ENCODE measurements around the gene HECW1. TPM values are rescaled to one million over a fixed set of nuclear protein-coding genes. Genes with fewer than 3 reads are reported as not detected.
A peak's percentile ranks its signal among the peaks of the same experiment; 100 is the strongest.

HECW1 gene
- total and polyA plus RNA-seq, 2 of the 13 experiments (the other 11 are each of a cell fraction or from before 2014, with no cell fraction given), result not detected

DNA sequence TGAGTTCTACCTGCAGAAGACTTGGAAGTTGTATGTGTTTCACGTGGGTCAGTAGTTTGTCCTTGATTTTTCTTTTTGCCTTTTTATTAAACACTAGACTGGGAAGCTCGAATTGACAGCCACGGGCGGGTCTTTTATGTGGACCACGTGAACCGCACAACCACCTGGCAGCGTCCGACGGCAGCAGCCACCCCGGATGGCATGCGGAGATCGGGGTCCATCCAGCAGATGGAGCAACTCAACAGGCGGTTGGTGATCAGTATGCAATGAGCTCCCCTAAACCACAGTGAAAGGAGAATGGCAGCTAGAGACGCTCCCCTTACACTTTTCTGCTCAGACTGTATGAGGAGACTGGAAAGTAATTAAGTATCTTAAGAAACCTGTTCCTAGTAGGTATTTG lies 343.8 kb downstream of the HECW1 start (continued):
- peak; percentile 57; the same call in 1 of the 2 replicates for TF ChIP-seq ZBTB10 (CRISPR knock-in tag; IDR thresholded peaks at IDR 0.05; ENCODE audit: borderline replicate concordance)
- TF ChIP-seq PLSCR1 (CRISPR knock-in tag; IDR thresholded peaks at IDR 0.05; ENCODE audit: borderline replicate concordance), result no peak
- TF ChIP-seq CHD4 (IDR thresholded peaks at IDR 0.05; ENCODE audit: borderline replicate concordance, low read length), result no peak
- TF ChIP-seq ZNF12 (CRISPR knock-in tag; IDR thresholded peaks at IDR 0.05), result no peak
- TF ChIP-seq GATAD2A (CRISPR knock-in tag; IDR thresholded peaks at IDR 0.05), result peak; percentile 21; the same call in 1 of the 2 replicates
- TF ChIP-seq HNF4A (CRISPR knock-in tag; IDR thresholded peaks at IDR 0.05), result peak; percentile 24; the same call in 1 of the 2 replicates
- TF ChIP-seq, protein P1, sequence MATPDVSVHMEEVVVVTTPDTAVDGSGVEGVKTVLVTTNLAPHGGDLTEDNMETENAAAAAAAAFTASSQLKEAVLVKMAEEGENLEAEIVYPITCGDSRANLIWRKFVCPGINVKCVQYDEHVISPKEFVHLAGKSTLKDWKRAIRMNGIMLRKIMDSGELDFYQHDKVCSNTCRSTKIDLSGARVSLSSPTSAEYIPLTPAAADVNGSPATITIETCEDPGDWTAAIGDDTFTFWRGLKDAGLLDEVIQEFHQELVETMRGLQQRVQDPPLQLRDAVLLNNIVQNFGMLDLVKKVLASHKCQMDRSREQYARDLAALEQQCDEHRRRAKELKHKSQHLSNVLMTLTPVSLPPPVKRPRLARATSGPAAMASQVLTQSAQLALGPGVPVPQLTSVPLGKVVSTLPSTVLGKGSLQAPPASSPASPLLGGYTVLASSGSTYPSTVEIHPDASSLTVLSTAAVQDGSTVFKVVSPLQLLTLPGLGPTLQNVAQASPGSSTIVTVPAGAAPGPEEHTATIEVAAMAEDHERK (CRISPR knock-in tag; IDR thresholded peaks at IDR 0.05; ENCODE audit: low read depth), result no peak
- no peak for TF ChIP-seq THRA (CRISPR knock-in tag; IDR thresholded peaks at IDR 0.05; ENCODE audit: borderline replicate concordance)
- TF ChIP-seq, protein P2, sequence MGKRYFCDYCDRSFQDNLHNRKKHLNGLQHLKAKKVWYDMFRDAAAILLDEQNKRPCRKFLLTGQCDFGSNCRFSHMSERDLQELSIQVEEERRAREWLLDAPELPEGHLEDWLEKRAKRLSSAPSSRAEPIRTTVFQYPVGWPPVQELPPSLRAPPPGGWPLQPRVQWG (CRISPR knock-in tag; IDR thresholded peaks at IDR 0.05; ENCODE audit: borderline replicate concordance, low read depth), result no peak
- TF ChIP-seq KDM4B (CRISPR knock-in tag; IDR thresholded peaks at IDR 0.05), result no peak
- no peak for TF ChIP-seq CHCHD3 (CRISPR knock-in tag; IDR thresholded peaks at IDR 0.05)
- TF ChIP-seq HOXA5 (CRISPR knock-in tag; IDR thresholded peaks at IDR 0.05), result 0 out of 2 replicates have a peak, but pooled peaks have one; percentile 43
- TF ChIP-seq, protein P3, sequence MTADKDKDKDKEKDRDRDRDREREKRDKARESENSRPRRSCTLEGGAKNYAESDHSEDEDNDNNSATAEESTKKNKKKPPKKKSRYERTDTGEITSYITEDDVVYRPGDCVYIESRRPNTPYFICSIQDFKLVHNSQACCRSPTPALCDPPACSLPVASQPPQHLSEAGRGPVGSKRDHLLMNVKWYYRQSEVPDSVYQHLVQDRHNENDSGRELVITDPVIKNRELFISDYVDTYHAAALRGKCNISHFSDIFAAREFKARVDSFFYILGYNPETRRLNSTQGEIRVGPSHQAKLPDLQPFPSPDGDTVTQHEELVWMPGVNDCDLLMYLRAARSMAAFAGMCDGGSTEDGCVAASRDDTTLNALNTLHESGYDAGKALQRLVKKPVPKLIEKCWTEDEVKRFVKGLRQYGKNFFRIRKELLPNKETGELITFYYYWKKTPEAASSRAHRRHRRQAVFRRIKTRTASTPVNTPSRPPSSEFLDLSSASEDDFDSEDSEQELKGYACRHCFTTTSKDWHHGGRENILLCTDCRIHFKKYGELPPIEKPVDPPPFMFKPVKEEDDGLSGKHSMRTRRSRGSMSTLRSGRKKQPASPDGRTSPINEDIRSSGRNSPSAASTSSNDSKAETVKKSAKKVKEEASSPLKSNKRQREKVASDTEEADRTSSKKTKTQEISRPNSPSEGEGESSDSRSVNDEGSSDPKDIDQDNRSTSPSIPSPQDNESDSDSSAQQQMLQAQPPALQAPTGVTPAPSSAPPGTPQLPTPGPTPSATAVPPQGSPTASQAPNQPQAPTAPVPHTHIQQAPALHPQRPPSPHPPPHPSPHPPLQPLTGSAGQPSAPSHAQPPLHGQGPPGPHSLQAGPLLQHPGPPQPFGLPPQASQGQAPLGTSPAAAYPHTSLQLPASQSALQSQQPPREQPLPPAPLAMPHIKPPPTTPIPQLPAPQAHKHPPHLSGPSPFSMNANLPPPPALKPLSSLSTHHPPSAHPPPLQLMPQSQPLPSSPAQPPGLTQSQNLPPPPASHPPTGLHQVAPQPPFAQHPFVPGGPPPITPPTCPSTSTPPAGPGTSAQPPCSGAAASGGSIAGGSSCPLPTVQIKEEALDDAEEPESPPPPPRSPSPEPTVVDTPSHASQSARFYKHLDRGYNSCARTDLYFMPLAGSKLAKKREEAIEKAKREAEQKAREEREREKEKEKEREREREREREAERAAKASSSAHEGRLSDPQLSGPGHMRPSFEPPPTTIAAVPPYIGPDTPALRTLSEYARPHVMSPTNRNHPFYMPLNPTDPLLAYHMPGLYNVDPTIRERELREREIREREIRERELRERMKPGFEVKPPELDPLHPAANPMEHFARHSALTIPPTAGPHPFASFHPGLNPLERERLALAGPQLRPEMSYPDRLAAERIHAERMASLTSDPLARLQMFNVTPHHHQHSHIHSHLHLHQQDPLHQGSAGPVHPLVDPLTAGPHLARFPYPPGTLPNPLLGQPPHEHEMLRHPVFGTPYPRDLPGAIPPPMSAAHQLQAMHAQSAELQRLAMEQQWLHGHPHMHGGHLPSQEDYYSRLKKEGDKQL (CRISPR knock-in tag; IDR thresholded peaks at IDR 0.05; ENCODE audit: low read depth), result no peak
- TF ChIP-seq RFX5 (IDR thresholded peaks at IDR 0.05; ENCODE audit: low read depth, low read length), result no peak
- TF ChIP-seq HNRNPL (IDR thresholded peaks at IDR 0.05; ENCODE audit: low read depth, low read length), result no peak
- TF ChIP-seq TRIM24 (CRISPR knock-in tag; IDR thresholded peaks at IDR 0.05), result no peak
- TF ChIP-seq ZNF580 (CRISPR knock-in tag; IDR thresholded peaks at IDR 0.05; ENCODE audit: borderline replicate concordance, low read depth), result no peak
- peak; percentile 44; the same call in 1 of the 2 replicates for TF ChIP-seq HOXA3 (CRISPR knock-in tag; IDR thresholded peaks at IDR 0.05)

Measured in HepG2 (cell line).